ENCODE measurements around the gene FGA.

Gene FGA

DNA sequence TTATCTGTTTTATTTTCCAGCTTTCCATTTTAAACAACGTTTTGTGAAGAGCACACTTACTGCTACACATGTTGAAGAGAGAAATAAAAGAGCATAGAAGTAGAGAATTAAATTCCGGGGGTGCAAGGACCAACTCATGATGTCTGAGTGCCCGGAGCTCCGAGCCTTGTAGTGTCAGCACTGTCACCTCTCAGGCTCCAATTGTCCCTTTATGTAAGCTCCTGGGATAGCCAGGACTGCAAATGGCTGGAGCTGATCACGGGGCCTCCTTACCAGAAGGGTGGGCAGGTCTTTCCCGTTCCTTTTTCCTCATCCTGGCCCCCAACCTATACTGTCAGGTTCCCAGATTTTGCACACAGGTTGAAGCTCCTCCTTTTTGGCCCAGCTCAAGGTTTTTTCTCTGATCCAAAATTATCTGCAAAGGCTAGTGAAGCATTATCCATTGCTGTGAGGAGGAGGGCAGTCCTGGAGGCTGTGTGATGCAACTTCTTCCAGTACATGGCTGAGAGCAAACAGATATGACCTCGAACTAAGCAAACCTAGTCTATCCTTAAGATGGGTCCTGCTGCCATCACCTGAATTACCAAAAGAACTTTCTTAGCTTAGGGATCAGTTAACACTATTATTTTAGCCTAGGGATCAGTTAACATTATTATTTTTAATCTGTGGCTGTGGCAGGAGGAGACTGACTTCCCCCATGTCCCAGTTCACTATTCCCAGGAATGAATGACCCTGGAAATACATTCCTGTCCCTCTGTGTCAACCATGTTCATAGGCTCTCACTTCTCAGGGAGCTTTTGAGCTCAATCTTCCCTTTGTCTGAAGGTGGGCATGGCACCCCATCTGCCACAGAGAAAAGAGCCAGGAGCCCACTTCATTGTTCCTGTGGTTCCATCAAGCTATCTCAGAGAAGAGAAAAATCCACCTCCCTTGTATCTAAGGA lies 22.2 kb upstream of the FGA start, which contains the start of gene FGG:
Gene FGG, minus strand, starts transcription at position 185 of the 943 bp plus-strand sequence. Its CDS starts 47 bp downstream, at position 138.
- Histone ChIP-seq H3K14ac (ENCODE audit: low read length) (no peak within 1 kb of the TSS), H3K79me1 (ENCODE audit: low read length) (no peaks in the 10 kb centered on the region)

DNA sequence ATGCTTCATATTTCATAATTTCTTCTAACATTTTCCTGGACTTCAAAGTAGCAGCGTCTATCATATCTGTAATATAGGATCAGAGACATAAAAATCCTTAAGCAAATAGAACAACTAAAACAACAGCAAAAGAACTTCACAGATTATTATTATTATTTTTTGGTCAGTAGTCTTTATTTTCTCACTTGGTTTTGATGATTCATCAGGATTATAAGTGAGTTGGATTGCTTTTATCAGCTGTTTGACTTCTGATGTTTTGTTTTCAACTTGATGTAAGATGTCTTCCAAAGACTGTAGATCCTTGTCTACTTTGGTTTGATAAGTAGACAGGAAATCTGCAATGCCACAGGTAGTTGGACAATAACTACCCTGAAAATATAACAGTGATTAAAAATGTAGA lies 21.3 kb upstream of the FGA start:
- H3K4me3 ChIP-seq (ENCODE audit: low read depth, low read length): no peak overlapping the region
- no peak overlapping the region for H4K12ac ChIP-seq (ENCODE audit: low read depth, low read length)
- no peaks in the 10 kb centered on the region for H3K79me1 ChIP-seq (ENCODE audit: low read length)
- no peak overlapping the region for H3K27ac ChIP-seq (ENCODE audit: low read depth, low read length)
- H3K27me3 ChIP-seq (ENCODE audit: insufficient read depth, low read length): no peaks in the 10 kb centered on the region
- no peak overlapping the region for H3K23ac ChIP-seq (ENCODE audit: low read length)
- no peak overlapping the region for H3K14ac ChIP-seq (ENCODE audit: low read length)
- no peaks in the 10 kb centered on the region for H3K9me3 ChIP-seq (ENCODE audit: insufficient read depth, low read depth, low read length)
- H3K18ac ChIP-seq (ENCODE audit: low read length): no peak overlapping the region
- no peak overlapping the region for H2BK120ac ChIP-seq (ENCODE audit: insufficient read depth, low read length, poor library complexity)
- no peak overlapping the region for H4K8ac ChIP-seq (ENCODE audit: low read depth, low read length)
- H2BK12ac ChIP-seq (ENCODE audit: low read length): no peak overlapping the region
- no peak overlapping the region for H3K4me2 ChIP-seq (ENCODE audit: low read length)
- DNase-seq: no peak
- H2AK5ac ChIP-seq (ENCODE audit: low read length): no peak overlapping the region
- no peak overlapping the region for H3K4ac ChIP-seq (ENCODE audit: low read depth, low read length)
- no peak overlapping the region for H2BK5ac ChIP-seq (ENCODE audit: low read depth, low read length, poor library complexity)
- H3K4me1 ChIP-seq (ENCODE audit: control insufficient read depth in 1 of 2, insufficient read depth in 2 of 2, low read length in 2 of 2): no peaks in the 10 kb centered on the region
- H4K91ac ChIP-seq (ENCODE audit: low read depth, low read length): no peak overlapping the region
- H3K9ac ChIP-seq (ENCODE audit: low read length): no peak overlapping the region
- no CpG with 5 or more reads among the region's 1 CpG for WGBS (ENCODE audit: extremely low coverage, insufficient coverage, insufficient read length)
- H3K36me3 ChIP-seq (ENCODE audit: control insufficient read depth in 1 of 2, insufficient read depth in 2 of 2, low read length in 2 of 2): no peaks in the 10 kb centered on the region
- H2AFZ ChIP-seq (ENCODE audit: insufficient read depth, low read length, poor library complexity): no peak overlapping the region
- H3K79me2 ChIP-seq (ENCODE audit: control insufficient read depth, insufficient read depth, low read length, poor library complexity): no peaks in the 10 kb centered on the region

More for the DNA sequence above, 22.2 kb upstream of the FGA start, which contains the start of gene FGG:
- no CpG with 5 or more reads among the region's 7 CpGs for WGBS (ENCODE audit: extremely low coverage, insufficient coverage, insufficient read length)
- Histone ChIP-seq H3K79me2 (ENCODE audit: control insufficient read depth, insufficient read depth, low read length, poor library complexity) (no peaks in the 10 kb centered on the region), H2BK5ac (ENCODE audit: low read depth, low read length, poor library complexity) (no peak within 1 kb of the TSS), H3K9ac (ENCODE audit: low read length) (no peak within 1 kb of the TSS), H2BK120ac (ENCODE audit: insufficient read depth, low read length, poor library complexity) (no peak within 1 kb of the TSS), H3K27ac (ENCODE audit: low read depth, low read length) (no peak within 1 kb of the TSS), H3K36me3 (ENCODE audit: control insufficient read depth in 1 of 2, insufficient read depth in 2 of 2, low read length in 2 of 2) (no peaks in the 10 kb centered on the region), H4K91ac (ENCODE audit: low read depth, low read length) (no peak within 1 kb of the TSS), H4K12ac (ENCODE audit: low read depth, low read length) (no peak within 1 kb of the TSS), H3K4me3 (ENCODE audit: low read depth, low read length) (no peak within 1 kb of the TSS), H3K23ac (ENCODE audit: low read length) (no peak within 1 kb of the TSS), H3K27me3 (ENCODE audit: insufficient read depth, low read length) (no peaks in the 10 kb centered on the region), H3K4ac (ENCODE audit: low read depth, low read length) (no peak within 1 kb of the TSS), H4K8ac (ENCODE audit: low read depth, low read length) (no peak within 1 kb of the TSS), H3K4me2 (ENCODE audit: low read length) (no peak within 1 kb of the TSS), H3K18ac (ENCODE audit: low read length) (no peak within 1 kb of the TSS), H3K4me1 (ENCODE audit: control insufficient read depth in 1 of 2, insufficient read depth in 2 of 2, low read length in 2 of 2) (no peaks in the 10 kb centered on the region), H2AFZ (ENCODE audit: insufficient read depth, low read length, poor library complexity) (no peak within 1 kb of the TSS), H2BK12ac (ENCODE audit: low read length) (no peak within 1 kb of the TSS), H2AK5ac (ENCODE audit: low read length) (no peak within 1 kb of the TSS), H3K9me3 (ENCODE audit: insufficient read depth, low read depth, low read length) (no peaks in the 10 kb centered on the region)
- no peak for DNase-seq

DNA sequence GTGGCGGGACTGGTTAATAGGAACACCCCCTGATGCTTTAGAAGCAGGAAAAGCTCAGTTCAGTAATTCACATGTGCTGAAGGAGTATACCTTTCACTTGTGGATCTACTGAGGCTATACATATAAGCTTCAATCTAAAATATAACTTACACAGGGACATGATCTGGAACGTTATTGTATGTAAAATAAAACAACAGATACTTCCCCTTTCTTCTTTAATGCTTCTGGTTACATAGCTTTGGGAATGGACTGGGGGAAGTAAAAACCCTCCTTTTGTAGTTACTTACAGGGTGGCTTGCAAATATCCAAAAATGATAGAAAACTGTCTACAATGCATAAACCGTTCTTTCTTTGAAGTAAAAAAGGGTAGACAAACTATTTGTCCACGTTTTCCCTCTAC lies 20.0 kb upstream of the FGA start:
- Histone ChIP-seq H3K4me3 (ENCODE audit: low read depth, low read length) (no peak overlapping the region), H4K91ac (ENCODE audit: low read depth, low read length) (no peak overlapping the region), H3K4me1 (ENCODE audit: control insufficient read depth in 1 of 2, insufficient read depth in 2 of 2, low read length in 2 of 2) (no peaks in the 10 kb centered on the region), H2BK5ac (ENCODE audit: low read depth, low read length, poor library complexity) (no peak overlapping the region), H2AK5ac (ENCODE audit: low read length) (no peak overlapping the region), H2BK120ac (ENCODE audit: insufficient read depth, low read length, poor library complexity) (no peak overlapping the region), H3K36me3 (ENCODE audit: control insufficient read depth in 1 of 2, insufficient read depth in 2 of 2, low read length in 2 of 2) (no peaks in the 10 kb centered on the region), H3K9me3 (ENCODE audit: insufficient read depth, low read depth, low read length) (no peaks in the 10 kb centered on the region), H4K8ac (ENCODE audit: low read depth, low read length) (no peak overlapping the region), H3K79me2 (ENCODE audit: control insufficient read depth, insufficient read depth, low read length, poor library complexity) (no peaks in the 10 kb centered on the region), H3K4ac (ENCODE audit: low read depth, low read length) (no peak overlapping the region), H3K14ac (ENCODE audit: low read length) (no peak overlapping the region), H3K18ac (ENCODE audit: low read length) (no peak overlapping the region), H4K12ac (ENCODE audit: low read depth, low read length) (no peak overlapping the region), H3K9ac (ENCODE audit: low read length) (no peak overlapping the region), H2BK12ac (ENCODE audit: low read length) (no peak overlapping the region), H2AFZ (ENCODE audit: insufficient read depth, low read length, poor library complexity) (no peak overlapping the region), H3K23ac (ENCODE audit: low read length) (no peak overlapping the region), H3K79me1 (ENCODE audit: low read length) (no peaks in the 10 kb centered on the region), H3K27ac (ENCODE audit: low read depth, low read length) (no peak overlapping the region), H3K27me3 (ENCODE audit: insufficient read depth, low read length) (no peaks in the 10 kb centered on the region), H3K4me2 (ENCODE audit: low read length) (no peak overlapping the region)
- no CpG with 5 or more reads among the region's 4 CpGs for WGBS (ENCODE audit: extremely low coverage, insufficient coverage, insufficient read length)
- no peak for DNase-seq

DNA sequence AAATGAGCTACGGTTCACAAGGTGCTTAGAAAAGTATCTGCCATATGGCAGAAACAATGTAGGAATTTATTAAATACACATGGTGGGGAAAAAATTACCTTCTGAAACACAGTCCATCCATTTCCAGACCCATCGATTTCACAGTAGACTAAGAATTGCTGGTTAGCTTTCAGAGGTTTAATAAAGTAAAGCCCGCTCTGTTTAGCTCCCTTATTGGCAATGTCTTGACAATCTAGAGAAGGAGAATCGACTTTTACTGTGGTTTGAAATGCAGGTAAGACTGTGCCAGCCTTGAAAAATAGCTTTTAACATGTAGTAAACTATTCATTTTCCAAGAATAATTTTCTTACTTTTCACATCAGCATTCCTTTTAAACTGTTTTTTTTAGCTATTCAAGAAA lies 19.0 kb upstream of the FGA start:
- no peak overlapping the region for H3K9ac ChIP-seq (ENCODE audit: low read length)
- no peak overlapping the region for H2AK5ac ChIP-seq (ENCODE audit: low read length)
- H3K79me1 ChIP-seq (ENCODE audit: low read length): no peaks in the 10 kb centered on the region
- H2BK12ac ChIP-seq (ENCODE audit: low read length): no peak overlapping the region
- no peak overlapping the region for H3K18ac ChIP-seq (ENCODE audit: low read length)
- no peak overlapping the region for H4K91ac ChIP-seq (ENCODE audit: low read depth, low read length)
- WGBS (ENCODE audit: extremely low coverage, insufficient coverage, insufficient read length): no CpG with 5 or more reads among the region's 4 CpGs
- H3K27me3 ChIP-seq (ENCODE audit: insufficient read depth, low read length): no peaks in the 10 kb centered on the region
- no peak overlapping the region for H4K12ac ChIP-seq (ENCODE audit: low read depth, low read length)
- H3K36me3 ChIP-seq (ENCODE audit: control insufficient read depth in 1 of 2, insufficient read depth in 2 of 2, low read length in 2 of 2): no peaks in the 10 kb centered on the region
- no peak overlapping the region for H4K8ac ChIP-seq (ENCODE audit: low read depth, low read length)
- no peak overlapping the region for H3K4me2 ChIP-seq (ENCODE audit: low read length)
- H3K4me1 ChIP-seq (ENCODE audit: control insufficient read depth in 1 of 2, insufficient read depth in 2 of 2, low read length in 2 of 2): no peaks in the 10 kb centered on the region
- no peak overlapping the region for H3K4me3 ChIP-seq (ENCODE audit: low read depth, low read length)
- no peak overlapping the region for H2BK120ac ChIP-seq (ENCODE audit: insufficient read depth, low read length, poor library complexity)
- H3K27ac ChIP-seq (ENCODE audit: low read depth, low read length): no peak overlapping the region
- no peak overlapping the region for H2AFZ ChIP-seq (ENCODE audit: insufficient read depth, low read length, poor library complexity)
- H2BK5ac ChIP-seq (ENCODE audit: low read depth, low read length, poor library complexity): no peak overlapping the region
- H3K9me3 ChIP-seq (ENCODE audit: insufficient read depth, low read depth, low read length): no peaks in the 10 kb centered on the region
- H3K23ac ChIP-seq (ENCODE audit: low read length): no peak overlapping the region
- no peak overlapping the region for H3K4ac ChIP-seq (ENCODE audit: low read depth, low read length)
- H3K79me2 ChIP-seq (ENCODE audit: control insufficient read depth, insufficient read depth, low read length, poor library complexity): no peaks in the 10 kb centered on the region
- no peak for DNase-seq
- H3K14ac ChIP-seq (ENCODE audit: low read length): no peak overlapping the region
